Suppressor macrophage treated with lipopolysaccharide for 1 hour (primary cell): ENCODE data around the gene EHD1.
"Not testable (repeated sequence)": the region's sequence is repeated elsewhere in the genome, so short reads cannot be mapped to it uniquely, and the experiment has no call there.

Experiments used
- DNase-seq, 3 donors: peaks; one replicate each; pipeline ENCODE4 v3.0.0-alpha.2; 2020 to 2022

The EHD1 gene

DNA sequence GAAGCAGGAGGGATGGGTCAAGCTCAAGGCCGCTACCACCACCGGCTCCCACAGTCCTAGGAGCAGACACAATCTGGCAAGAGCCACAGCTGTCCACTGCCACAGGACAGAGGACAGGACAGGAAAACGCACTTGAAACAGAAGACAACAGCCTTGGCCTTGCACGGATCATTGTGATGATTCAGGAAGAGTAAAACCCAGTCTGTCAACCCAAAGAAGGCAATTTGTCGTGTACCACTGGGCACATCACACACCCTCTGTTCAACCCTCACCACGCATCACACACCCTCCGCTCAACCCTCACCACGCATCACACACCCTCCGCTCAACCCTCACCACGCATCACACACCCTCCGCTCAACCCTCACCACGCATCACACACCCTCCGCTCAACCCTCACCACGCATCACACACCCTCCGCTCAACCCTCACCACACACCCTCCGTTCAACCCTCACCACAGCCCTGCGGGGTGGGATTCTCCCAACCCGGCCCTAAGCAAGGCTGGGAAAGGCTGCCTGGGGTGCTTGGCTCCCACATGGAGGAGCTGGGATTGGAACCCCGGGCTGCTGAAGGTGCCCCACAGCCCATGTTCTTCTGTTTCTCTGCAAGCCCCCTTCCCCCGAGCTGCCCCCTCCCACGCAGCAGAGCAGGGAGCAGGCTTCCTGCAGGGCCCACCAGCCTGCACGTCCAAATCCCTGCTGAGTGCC is 22.7 kb downstream of the EHD1 start:
- peak in 2 of 3 donors; percentile 28 to 49 for DNase-seq

DNA sequence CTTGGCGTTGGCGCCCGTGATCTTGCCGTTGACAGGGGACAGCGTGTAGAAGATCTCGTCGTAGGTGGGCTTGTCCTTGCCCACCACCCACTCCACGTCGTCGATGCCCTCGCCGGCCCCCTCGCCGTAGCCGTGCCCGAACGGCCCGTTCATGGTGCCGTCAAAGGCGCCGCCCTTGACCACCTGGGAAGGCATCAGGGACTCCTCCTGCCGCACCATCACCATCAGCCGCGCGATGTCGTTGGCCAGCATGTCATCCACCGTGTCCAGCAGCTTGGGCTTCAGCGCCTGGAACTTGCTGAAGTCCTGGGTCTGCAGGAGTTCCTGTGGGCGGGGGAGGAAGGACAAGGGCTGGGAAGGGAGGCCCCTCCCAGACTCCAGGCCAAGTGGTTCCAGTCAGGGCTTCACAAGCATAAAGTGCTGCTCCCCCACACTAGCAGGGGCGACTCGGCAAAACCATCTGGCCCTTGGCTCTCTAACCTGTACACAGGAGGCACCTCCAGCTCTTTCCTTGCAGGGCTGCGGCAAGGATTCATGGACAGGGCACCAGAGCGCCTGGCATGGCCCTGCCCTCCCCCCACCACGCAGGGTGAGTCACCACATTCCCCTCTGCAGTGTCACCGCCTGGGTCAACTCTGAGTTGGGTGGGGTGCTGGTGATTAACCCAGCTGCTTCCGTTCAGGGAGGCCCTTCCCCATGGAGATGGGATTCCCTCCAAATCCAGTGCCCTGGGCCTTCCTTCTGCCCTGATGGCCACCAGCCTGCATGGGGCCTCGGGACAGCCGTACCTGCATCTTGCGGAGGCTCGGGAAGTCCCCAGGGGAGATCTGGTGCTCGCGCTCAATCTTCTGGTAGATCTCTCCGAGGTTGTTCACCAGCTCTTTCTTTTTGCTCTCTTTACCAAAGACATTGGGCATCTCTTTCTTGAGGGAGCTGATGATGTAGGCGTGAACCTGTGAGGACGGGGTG is 23.6 kb downstream of the EHD1 start:
- DNase-seq: peak; percentile 91 to 92 (median 91)

DNA sequence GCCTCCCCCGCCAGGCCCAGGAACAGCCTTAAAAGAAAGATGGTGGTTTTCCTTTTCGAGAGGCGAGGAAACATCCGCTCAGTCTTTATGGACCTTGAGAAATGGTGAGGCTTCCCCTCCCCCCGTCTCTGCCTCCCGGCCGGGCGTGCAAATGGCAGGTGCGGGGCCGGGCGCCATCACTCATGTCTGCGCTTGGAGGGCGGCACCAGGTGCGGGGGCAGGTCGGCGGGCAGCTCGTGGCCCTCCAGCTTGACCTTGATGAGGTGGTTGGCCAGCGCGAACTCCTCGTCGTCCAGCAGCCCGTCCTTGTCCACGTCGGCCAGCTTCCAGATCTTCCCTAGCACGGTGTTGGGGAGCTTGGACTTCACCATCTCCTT is 24.3 kb downstream of the EHD1 start:
- no peak for DNase-seq

DNA sequence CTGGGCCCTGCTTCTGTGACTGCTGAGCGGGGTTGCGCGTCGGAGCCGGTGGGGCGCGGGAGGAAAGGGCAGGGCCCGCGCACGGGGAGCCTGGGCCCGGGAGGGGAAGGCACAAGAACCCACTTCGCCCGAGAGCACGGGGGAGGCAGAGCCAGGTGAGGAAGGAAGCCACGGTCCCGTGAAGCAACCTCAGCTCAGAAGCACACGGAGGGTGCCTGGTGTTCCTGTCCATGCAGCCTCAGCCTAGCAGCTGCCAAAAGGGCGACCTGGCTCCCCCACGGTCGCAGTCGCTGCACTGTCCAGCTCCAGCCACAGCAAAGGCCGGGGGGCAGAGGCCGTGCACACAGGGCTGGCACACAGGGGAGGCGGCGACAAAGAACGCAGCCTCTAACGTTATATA is 24.7 kb downstream of the EHD1 start:
- DNase-seq: peak in 1 of 3 donors; percentile 25

DNA sequence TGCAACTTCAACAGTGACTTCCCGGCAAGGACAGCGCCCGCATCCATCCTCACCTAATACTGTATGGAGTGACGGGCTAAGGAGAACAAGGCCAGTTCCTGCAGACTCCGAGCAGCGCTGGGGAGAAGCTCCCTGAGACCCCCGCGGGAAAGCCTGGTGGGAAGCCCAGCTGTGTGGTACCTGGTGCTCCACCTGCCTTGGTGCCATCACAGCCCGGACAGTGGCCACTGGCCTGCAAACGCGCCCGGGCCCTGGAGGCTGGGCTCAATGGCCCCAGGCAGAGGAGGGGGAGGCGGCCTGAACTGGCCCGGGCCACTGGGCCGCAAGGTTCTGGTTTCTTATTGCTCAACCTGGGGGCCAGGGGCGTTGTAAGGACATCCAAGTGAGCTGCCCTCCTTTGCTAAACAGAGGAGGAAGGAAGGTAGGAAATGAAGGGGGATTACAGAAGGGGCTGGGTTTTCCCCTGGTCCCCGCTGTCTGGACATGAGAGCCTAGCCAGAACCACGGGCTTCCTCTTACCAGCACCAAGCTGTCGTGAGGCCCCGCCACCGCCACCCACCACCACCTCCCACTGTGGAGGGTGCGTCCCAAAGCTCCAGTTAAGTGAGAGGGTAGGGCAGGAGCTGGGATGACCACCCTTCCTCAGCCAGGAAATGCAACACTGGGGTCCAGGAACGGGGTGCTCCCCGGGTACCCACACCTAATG is 25.5 kb downstream of the EHD1 start:
- peak; percentile 80 to 86 (median 82) for DNase-seq

DNA sequence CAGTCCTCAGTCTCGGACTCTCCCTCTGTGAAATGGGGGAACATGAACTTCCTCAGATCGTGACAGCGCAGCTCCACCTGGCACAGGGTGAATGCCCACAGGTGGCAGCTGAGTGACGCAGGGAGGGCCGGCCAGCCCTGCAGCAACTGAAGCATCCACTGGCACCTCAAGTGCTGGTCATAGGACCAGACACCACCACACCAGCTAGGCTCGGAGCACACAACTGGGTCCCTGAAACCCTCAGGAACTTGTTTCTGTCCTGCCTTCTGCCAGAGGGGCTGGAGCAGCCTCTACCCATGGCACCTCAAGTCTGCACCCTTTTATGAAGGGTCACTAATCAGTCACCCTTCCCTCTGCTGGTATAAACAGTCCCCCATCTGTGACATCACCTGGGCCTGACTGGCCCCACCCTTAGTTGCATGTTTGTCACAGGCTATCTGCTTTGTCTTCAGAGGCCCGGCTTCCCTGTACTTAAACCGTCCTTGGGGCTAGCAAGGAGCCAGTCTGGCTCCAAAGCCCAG is 26.5 kb downstream of the EHD1 start:
- peak in 1 of 3 donors; percentile 33 for DNase-seq

DNA sequence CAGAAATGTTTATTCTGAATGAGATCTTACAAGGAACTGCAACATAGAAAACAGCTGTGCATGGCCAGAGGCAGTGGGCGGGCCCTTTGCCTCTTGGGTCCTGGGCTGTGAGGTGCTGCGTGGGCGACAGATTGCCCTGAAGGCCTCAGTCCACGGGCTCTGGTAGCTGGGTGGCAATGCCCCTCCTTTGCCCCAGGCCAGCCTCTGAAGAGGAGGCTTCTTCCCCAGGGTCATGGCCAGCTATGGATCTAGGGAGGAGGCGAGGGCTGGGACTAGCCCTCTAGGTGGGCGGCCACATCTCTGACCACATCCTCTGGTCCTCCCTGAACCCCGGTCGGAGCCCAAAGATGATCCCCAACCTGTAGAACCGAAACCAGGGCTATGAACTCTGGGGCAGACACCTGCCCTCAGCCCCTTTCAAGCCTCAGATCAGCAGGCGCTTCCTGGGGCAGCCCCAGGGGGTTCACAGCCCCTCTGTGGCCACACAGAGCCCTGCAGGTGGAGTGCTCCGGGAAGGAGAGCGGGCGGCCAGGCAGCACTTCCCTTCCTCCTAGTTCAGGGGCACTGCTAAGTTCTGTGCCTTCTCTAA is 27.3 kb downstream of the EHD1 start:
- peak; percentile 61 to 74 (median 71) for DNase-seq

DNA sequence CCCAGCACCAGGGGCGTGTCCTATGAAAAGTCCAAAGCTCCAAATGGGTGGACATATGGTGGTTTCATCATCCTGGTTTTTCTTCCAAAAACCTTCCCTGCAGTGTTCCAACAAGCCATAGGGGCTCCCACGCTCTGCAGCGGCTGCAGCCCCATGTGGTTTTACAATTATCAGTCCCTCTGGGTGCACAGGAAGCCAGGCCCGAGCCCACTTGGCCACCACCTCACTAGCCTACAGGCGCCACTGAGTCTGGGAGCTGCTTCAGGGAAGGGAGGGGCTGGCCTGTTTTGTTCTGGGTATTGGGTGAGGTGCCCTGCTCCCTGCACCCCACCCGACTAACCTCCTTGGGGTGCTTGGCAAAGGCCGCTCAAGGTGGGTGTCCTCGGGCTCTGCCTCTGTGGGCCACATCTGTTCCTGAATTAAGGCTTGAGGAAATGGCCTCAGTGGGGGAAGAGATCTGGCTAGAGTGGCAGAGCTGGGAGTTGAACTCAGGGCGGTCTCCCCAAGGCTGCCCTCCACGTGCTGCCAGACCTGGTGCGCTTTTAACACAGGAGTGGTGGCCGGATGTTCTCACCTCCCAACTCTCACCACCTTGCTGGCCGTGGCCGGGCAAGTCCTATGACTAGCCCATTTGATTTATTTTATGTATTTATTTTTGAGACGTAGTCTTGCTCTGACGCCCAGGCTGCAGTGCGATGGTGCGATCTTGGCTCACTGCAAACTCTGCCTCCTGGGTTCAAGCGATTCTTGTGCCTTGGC is 28.6 kb downstream of the EHD1 start:
- DNase-seq: peak; percentile 45 to 63 (median 62)

DNA sequence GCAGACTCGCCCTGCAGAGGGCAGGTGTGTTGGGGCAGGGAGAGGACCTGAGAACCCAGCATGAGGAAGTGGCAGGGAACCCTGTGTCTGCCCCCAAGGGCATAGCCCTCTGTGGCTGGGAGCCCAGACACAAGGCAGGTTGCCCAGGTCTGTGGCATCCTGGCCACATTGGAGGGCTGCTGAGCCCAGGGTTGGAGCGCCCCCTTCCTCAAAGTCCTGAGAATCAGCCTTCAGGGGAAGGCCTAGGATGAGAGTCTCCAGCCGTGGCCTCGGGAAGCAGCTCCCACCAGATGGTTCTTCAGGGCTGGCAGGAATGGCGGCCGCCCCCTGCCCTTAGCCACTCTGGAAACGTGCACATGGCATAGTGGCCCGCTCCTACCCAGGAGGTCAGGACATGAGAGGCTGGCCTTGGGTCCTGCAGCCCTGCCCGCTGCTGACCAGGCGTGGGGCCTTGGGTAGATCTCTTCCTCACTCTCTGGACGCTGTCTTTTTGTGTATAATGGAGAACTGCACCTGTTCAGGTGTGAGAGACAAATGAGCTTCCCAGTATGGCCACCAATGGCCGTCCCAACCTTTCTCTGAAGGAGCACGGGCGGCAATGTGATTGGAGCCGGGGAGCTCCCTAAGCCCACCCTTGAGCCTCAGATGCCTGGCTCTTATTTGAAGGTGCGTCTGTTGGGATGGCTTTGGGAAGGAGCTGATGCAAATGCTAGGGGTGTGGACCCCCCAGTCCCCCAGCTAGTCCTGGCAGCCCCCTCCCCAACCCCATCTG is 29.4 kb downstream of the EHD1 start:
- DNase-seq: peak in 2 of 3 donors; percentile 41 to 47

DNA sequence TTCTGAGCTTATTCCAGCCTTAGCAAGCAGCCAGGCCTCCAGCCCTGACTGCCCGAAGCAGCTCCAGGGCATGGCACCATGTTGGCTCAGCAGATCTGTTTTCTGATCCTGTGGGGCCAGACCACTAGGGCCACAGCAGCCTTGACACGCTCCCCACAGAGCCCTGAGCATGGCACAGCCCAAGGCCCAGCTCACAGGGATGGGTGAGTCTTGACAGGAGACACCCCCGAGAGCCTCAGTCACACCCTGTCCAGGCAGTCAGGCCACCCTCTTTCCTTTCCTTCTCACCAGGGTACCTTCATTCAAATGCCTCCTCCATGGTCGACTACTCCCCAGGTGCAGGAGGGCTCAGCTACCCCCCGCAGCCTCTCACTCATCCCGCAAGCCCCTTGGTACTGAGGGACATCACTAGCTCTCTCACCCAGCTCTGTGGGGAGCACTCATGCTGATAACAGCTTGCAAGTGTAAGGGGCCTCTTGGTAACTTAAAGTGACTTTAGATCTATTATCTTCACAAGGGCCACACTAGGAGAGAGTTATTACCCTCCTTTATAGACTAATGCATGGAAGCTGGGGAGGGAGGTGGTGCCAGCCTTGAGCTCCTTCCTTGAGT is 30.1 kb downstream of the EHD1 start:
- peak in 2 of 3 donors; percentile 37 to 40 for DNase-seq

DNA sequence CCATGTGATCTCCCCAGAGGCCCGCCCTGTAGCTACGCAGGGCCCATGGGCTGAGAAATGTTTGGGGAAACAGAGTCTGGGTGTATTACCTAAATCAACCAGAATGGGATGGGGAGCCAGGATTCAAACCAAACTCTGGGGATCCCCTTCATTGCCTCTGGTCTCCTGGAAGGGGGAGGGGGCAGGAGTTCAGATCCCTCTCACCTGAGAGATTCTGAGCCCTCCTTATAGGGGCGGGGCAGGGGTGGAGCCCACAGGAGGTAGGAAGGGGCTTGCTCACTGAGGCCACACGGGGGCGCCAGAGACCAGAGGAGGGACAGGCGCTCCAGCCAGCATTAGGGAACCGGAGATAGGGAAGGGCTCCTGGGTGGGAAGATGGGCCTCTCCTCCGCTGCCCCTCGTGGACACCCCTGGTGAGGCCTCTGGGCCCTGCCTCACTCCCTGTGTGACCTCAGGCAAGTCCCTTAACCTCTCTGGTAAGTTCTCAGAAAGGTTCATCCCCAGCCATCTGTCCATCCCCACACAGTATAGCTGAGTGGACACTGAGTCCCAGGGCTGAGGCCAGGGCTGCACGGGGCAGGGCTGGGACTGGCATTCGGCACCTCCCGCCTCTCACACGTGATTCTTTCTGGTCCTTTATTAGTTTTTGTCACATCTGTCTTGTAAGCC is 31.3 kb downstream of the EHD1 start:
- DNase-seq: peak; percentile 95 to 98 (median 96)

DNA sequence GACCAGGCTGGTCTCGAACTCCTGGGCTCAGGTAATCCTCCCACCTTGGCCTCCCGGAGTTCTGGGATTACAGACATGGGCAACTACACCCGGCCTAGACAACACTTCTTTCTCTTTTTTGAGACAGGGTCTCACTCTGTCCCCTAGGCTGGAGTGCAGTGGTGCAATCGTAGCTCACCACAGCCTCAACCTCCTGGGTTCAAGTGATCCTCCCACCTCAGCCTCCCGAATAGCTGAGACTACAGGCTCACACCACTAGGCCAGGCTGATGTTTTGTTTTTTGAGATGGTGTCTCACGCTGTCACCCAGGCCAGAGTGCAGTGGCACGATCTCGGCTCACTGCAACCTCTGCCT is 32.7 kb downstream of the EHD1 start:
- not testable (repeated sequence) for DNase-seq

DNA sequence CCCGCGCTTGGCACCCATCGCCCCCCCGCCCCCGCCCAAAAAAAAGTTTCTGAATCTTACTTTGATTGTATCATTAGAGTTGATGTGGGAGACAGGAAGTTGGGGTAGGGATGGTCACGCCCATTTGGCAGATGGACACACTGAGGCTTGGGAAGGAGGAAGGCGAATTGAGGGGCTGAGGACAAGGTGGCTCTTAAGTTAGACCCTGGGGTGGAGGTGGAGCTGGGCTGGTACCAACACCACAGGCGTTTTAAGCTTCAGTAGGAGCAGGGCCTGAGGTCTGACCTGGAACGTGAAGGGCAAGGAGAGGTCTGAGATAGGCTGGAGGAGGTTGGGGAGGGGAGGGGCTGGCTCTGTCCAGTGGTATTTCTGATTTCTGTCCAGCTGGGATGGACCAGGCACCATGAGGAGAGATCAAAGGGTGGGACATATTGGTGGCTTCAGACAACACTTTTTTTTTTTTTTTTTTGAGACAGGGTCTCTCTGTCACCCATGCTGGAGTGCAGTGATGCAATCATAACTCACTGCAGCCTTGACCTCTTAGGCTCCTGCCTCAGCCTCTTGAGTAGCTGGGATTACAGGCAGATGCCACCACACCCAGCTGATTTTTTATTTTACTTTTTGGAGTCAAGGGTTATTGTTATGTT is 33.2 kb downstream of the EHD1 start:
- DNase-seq: peak in 2 of 3 donors; percentile 17 to 36

DNA sequence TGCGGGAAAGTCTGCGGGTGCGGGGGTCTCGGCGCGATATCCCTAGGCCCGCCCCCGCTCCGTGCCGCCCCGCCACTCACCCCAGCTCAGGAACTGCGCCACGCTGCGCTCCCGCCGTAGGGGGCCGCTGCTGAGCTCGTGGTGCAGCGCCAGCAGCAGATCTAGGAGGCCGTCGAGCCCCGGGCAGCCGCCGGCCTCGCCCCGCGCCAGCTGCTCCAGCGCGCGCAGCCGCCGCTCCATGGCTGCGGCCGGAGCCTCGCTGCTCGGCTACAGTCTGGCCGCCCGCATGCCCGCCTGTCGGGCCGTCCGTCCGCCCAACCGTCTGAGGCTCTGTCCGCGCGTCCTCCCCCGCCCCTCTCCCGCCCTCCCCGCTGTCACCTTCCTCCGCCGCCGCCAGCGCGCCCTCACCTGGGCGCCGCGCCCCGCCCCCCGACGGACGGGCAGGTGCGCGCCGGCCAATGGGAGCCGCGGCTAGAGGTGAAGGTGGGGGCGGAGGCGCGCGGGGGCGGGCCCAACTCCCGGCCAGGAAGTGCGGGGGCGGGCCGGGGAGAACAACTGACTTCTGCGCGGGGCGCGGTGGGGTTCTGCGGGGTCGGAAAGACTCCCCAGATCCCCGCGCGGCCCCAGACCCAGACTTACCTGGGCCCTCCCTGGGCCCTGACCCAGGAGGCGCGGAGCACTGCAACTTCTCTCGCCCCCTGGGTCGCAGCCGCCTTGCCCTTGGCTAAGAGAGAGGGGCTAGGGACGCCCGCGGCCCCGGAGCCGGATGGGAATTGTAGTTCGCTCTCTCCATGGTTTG is 33.9 kb downstream of the EHD1 start, which contains the start of gene CDC42BPG:
TSS of gene CDC42BPG (minus strand) at position 324 of the 799 bp plus-strand sequence. CDS start at position 240, 84 bp downstream.
- peak; percentile 80 to 91 (median 81) for DNase-seq

DNA sequence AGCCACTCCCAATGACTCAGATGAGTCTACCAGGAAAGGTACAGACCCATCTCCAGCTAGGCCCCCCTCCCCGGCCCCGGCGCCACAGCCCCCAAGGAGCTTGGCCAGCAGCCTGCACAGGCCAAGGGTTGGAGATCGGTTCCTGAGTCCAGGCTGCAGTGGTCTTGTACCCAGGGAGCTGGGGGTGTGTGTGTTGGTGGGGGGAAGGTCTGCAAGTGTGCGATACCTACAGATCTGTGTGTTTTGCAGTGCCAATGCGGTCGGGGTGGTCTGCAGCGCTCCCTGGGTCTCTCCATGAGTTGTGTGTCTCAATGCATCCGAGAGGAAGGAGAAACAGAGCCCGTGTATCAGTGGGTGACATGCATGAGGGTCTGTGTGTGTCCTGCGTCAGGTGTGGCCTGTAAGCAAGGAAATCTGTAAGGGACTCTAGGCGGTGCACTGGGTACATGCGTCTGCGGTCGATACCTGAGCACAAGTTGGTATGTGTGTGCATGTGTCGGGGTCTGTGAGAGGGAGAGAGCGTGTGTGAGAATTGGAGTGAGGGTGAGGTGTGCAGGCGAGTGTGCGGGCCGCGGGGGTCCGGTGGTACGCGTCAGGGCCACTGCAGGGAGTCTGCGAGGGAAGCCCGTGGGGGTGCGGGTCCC is 34.6 kb downstream of the EHD1 start:
- DNase-seq: no peak

DNA sequence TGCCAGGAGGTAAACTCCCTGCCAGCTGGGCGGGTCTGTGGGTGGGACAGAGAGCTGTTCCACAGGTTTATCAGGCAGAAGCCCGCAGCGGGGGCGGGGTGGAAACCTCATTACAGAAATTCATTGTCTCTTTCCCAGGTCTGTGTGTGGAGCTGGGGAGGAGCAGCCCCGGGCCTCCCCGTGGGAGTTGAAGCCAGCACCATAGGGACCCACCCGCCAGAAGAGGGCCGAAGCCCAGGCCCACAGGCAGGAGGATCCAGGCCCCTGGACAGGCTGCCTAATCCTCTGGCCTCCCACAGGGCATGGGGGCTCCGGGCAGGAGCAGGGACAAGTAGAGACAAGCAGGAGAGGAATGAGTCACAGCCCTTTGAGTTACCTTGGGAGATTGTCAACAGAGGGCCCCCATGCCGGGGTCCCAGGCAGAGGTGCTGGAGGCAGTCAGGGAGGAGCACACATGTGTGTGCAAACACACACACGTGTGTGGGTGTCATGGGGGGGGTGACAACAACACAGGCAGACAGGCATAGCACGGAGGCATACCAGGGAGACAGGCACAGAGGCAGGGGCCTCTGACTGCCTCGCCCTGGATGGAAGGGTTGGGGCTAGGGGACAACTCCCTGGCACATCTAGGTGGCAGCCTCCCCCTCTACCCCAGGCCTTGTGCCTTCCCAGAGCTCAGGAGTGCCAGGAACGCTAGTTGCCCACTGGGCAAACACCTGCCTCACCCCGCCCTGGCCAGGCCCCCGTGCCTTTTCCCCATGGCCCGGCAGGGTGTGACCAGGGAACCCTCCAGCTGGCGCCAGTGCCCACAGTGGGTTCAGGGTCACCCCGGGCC is 35.4 kb downstream of the EHD1 start:
- no peak for DNase-seq

DNA sequence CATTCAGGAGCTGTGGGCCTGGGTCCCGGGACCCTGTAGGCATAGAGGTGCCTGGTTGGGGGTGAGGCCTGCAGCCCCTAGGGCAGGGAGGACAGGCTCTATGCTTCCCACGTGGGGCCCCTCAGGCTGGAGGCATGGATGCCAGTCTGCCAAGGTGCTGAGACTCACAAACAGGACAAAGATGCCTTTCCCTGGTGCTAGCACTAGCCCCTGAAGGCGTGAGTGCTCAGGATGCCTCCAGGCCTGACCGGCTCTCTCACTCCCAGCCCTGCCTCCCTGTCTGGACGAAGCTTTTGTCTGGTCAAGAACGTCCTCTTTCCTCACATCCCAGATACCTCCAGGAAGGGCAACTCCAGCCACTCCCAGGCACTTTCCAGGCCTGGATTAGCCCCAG is 36.1 kb downstream of the EHD1 start:
- no peak for DNase-seq
